Activated CD4-positive, alpha-beta T cell treated with anti-CD3 and anti-CD28 coated beads, Interleukin-2, amount 50 U/mL, for 1 hour (primary cell): ENCODE results near the gene AK8.
"Not testable (repeated sequence)": the region's sequence is repeated elsewhere in the genome, so short reads cannot be mapped to it uniquely, and the experiment has no call there.

ENCODE experiments used
- DNase-seq: peaks from one replicate; pipeline ENCODE4 v3.0.0-alpha.2; 2020

AK8 gene

DNA sequence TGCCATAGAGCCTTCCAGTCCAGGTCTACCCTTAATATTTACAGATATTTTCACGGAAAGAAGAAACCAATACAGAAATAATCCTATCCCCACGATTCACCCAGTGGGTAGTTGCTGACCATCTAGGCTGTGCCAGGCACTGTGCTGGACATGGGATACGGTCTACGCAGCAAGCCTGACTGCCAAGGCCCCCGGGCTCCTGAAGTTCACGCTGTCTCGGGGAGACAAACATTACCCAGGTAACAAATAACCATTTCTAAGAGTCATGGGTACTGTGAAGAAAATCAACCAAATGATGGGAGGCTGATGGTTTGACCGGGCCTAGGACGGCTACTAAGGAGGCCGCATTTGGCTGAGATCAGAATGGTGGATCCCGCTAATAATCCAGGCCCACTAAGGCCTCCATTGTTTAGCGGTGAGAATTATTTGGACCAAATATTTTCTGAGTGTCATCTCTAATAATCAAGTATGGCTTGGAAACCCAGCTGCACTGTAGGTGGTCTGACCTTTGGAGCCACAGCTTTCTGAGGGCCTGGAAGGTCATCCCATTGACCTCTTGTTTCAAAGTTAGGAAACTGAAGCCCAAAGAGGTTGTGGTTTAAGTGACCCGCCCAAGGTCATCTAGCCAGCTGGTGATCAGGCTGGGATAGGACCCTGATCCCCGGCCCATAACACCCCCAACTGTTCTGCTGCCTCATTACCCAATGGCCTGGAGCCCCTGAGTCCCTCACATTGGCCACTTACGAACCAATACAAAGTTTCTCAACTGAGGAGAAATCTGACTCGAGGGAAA is 82.4 kb downstream of the AK8 start:
- DNase-seq, result no peak

GRCh38 chr9:132794730-132795380 is 83.2 kb downstream of the AK8 start:
- DNase-seq, result no peak

DNA sequence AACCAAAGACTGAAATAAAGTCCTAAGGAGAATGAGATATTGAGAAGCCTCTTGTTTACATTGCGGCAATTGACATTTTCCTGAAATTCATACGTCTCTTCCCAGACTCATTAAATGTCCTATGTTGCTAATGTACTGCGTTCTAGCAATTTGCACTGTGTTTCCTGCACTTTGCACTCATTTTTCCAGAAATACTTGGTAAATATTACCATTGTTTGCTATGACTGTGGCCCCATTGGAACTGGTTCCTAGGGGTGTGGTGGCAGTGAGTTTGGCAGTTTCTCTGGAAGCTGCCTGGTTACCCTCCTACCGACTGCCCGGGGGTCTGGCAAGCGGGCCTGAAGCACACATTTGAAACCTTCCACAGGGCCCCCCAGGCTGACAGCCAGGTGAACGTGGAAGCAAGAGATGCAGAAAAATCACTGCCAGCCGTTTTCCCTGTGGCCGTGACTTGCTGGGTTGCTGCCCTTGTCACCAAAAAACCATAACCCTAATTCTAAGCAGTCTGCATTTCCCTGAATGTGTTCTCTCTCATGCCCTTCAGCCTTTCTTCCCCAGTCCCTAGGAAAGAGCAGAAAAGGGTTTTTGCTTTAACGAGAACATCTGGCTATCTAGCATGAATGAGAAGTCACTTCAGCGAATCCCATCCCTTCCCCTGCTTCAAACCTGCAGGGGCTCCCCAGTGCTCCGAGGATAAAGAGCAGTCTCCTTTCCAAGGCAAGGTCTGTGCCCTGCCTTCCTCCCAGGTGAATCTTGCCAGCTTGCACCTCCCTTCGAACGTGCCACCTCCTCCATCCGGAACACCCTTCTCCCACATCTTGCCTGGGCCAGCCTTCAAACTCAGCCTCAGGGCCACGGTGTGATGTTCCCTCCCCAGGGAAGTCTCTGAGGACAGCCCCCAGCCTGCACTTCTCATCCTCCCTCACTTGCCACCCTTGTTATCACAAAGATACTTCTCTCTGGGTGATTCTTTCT is 84.2 kb downstream of the AK8 start:
- DNase-seq, result no peak

- DNase-seq, result no peak
These were observed 85.5 kb downstream of the AK8 start for GRCh38 chr9:132792547-132792946.

- DNase-seq, result no peak
These were observed 86.3 kb downstream of the AK8 start for GRCh38 chr9:132791699-132792240.

DNA sequence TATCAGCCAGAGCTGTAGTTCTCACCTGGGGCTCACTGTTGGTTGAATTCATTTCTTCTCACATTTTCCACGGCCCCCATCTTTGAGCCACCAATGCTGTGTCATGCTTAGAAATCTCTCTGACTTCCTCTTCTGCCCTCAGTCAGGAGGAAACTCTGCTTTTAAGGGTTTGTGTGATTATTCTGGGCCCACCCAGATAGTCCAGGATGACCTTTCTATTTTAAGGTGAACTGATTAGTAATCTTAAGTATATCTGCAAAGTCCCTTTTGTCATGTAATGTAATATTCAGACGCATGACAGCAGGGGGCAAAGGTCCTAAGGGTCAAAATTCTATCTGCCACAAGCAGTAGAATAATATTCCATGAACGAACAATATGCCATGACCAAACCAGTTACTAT is 88.4 kb downstream of the AK8 start:
- DNase-seq, result no peak

GRCh38 chr9:132788378-132788777 is 89.7 kb downstream of the AK8 start:
- no peak for DNase-seq

- no peak for DNase-seq
These were observed 90.3 kb downstream of the AK8 start for GRCh38 chr9:132787748-132788159.

- no peak for DNase-seq
These were observed 93.7 kb downstream of the AK8 start for GRCh38 chr9:132784286-132784830.

DNA sequence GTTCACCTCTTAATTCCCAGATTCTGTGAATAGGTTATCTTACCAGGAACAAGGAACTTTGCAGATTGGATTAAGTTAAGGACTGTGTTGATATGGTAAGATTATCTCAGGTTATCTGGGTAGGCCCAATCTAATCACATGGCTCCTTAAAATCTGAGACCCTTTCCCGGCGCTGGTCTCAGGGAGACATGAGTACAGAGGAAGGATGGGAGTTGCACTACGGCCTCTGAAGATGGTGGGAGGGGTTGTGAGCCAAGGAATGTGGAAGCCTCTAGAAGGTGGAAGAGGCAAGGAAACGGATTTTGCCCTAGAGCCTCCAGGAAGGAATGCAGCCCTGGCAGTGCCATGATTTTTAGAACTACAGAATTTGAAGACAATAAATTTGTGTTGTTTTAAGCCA is 95.1 kb downstream of the AK8 start:
- DNase-seq, result no peak

DNA sequence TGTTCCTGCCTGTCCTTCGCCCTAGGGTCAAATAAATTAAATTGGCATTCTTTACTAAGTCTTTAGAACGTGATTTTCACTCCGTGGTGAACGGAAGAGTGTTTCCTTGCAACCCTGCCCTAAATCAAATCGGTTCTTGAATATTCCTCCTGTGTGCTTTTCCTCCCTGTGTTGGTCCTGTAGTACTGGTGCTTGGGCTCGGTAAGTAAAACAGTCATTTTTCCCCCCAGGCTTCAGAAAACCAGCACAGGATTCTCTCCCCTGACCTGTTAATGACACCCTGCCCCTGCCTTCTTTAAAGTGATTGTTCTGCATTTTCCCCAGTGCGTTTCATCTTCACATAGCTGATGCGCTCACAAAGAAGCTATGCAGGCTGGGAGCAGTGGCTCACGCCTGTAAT is 96.0 kb downstream of the AK8 start:
- DNase-seq, result no peak

GRCh38 chr9:132780230-132781007 is 97.7 kb downstream of the AK8 start:
- no peak for DNase-seq

DNA sequence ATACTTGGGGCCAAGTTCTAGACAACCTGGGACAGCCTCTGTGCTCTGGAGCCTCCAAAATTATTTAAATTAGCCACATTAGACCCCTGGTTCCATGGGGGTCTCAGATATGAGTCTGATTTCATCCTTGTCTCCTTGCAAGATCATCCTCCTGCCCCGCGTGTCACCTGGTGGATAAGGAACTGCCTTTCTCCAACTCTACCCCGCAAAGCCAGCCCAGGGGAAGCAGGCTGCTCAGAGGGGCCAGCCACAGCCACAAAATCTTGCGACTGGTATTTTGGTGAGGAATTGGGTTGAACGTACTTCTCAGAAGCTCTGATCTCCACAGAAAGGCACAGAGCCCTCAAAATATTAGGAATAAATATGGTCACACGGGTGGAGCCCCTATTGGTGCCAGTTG is 101.2 kb downstream of the AK8 start:
- DNase-seq, result no peak

GRCh38 chr9:132776268-132776667 is 101.8 kb downstream of the AK8 start:
- DNase-seq, result no peak

DNA sequence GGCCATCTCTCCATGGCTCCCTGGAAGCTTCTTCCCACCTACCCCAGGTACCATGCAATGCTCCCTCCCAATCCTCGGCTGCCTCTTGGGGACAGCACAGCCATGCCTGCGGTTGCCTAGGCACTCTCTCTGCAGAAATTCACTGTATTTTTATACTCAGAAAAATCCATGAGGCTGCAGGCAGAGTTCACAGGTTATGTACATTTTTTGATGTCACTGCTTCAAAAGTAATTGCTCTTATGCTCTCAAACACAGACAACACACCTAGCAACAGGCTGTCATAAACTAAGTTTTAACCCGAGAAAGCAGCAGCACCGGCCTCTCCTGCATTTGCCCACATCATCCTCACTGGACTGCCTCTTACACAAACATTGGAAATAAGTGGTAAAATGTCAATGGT is 102.4 kb downstream of the AK8 start:
- no peak for DNase-seq

GRCh38 chr9:132774886-132775285 is 103.2 kb downstream of the AK8 start:
- no peak for DNase-seq

DNA sequence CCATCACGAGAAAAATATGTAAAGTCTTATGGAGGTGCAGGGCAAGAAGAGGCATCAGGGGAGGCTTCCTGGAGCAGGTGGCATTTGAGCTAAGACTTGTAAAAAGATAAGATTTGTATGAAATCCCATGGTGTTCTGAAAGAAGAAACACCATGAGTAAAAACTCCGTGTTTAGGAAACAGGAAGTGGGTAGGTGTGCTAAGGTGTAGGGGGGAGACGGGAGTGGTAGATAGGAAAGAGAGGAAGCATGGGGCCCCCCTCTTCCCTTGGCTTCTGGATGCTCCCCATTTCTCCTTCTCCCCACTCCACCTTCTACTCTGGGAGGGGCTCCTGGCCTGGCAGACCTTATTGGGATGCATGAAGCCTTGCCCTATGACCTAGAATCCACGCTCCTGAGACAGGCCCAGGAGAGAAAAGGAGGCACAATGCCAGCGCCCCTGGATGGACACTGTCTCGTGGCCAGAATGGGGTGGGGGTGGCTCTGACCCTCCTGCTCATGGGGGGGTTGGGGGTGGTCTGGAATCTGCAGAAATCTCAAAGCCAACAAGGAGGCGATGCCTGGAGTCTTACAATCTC is 104.2 kb downstream of the AK8 start:
- no peak for DNase-seq

DNA sequence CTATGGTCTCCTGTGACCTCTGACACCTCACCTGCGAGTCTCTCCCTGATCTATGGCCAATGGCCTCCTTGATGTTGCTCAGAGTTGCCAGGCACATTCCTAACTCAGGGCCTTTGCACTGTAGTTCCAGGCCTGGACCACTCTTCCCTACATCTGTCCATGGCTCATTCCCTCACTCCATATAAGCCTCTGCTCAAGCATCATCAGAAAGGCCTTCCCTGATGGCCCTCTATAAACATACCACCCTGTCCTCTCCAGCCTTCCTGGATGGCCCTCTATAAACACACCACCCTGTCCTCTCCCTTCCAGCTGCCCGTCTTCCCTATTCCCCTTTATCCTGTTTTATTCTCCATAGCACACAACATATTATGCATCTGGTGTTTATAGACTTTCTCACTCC is 105.0 kb downstream of the AK8 start:
- DNase-seq, result no peak

DNA sequence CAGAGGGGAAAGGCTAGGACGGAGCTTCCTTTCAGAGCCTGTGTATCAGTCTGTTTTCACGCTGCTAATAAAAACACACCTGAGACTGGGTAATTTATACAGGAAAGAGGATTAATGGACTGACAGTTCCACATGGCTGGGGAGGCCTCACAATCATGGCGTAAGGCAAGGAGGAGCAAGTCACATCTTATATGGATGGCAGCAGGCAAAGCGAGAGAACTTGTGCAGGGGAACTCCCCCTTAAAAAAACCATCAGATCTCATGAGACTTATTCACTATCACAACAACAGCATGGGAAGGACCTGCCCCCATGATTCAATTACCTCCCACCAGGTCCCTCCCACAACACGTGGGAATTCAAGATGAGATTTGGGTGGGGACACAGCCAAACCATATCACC is 106.3 kb downstream of the AK8 start:
- not testable (repeated sequence) for DNase-seq

DNA sequence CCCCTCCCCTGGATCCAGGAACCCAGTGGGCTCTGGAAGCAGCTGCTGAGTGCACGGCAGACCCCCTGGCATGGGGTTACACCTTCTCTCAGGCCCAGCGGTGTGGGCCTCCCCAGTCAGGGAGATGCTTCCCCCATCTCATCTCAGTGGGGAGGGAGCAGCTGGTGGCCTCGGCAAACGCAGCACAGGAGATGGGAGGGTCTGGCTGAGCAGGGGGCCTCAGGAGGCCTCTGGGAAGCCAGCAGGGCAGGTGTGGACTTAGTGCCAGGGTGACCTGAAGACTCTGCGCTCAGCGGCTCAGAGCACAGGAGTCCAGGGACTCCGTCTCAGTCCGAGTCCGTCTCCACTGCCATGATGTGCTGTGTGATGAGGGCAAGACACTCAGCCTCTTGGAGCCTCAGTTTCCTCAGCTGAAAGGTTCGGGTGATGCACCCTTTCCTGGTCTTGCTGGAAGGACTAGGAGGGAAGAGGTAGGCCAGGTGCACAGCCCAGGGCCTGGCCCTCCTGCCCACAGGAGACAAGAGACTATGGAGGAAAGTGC is 107.2 kb downstream of the AK8 start:
- no peak for DNase-seq
